Hepatic stellate cell (primary cell): ENCODE results near the gene RBFOX2.
A peak's percentile ranks its signal among the peaks of the same experiment; 100 is the strongest.
"Not testable (repeated sequence)": the region's sequence is repeated elsewhere in the genome, so short reads cannot be mapped to it uniquely, and the experiment has no call there.

Experiments used
- DNase-seq: peaks from one replicate; pipeline ENCODE4 v3.0.0; 2011; ENCODE audit warnings: low spot score

RBFOX2 gene

GRCh38 chr22:36008565-36008964 lies 20.1 kb downstream of the RBFOX2 start:
- no peak for DNase-seq

DNA sequence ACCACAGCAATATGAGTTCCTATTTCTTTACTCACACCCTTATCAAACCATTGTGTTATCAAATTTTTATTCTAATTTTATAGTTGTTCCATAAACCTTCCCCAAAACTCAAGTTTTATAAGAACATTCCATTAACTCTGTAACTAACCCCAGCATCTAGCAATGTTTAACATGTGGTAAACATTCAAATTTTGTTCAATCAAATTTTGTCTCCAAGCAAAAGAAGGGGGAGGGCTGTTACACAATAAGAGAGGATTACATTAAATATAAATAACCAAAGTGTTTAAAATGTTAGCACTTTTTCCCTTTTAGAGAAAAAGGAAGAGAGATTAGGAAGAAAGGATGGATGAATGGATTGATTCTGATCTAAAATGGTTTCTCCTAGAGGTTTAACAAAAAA lies 20.5 kb downstream of the RBFOX2 start:
- no peak for DNase-seq

GRCh38 chr22:36003972-36004674 lies 24.5 kb downstream of the RBFOX2 start:
- no peak for DNase-seq

- DNase-seq, result no peak
Observed at GRCh38 chr22:36002718-36003260, 25.8 kb downstream of the RBFOX2 start.

DNA sequence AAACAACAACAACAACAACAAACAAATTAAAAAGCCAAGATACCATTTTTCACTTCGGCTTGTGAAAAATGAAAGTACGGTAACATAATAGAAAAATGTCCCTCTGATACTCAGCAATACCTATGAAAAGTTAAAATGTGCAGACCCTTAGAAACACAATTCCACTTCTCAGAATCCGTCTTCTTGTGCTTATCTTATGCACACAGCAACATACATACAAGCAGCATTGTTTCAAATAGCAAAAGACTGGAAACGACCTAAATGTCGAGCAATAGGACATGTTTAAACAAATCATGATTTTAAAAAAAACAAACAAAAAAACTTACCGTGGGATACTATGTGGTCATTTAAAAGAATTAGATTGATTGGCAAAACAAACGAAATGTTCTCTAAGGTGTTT lies 26.5 kb downstream of the RBFOX2 start:
- no peak for DNase-seq

DNA sequence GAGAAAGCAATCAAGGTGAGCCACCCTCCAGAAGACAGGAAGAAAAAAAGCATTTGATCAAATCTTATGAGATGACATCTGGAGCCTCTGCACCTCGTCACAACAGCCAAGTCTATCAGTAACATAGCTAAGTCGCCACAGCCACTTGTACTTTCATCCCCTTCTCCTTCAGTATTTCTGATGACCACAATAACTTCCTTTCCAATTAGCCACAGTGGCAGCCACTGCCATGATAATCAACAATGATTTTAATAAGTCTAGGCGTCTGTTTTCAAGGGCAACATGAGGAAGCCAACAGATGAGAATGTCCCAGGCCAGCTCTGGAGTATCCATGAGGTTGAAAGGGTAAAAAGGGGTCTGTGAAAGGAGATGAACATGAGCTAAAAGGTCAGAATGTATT lies 29.9 kb downstream of the RBFOX2 start:
- DNase-seq, result no peak

GRCh38 chr22:35997438-35997837 lies 31.2 kb downstream of the RBFOX2 start:
- DNase-seq, result no peak

DNA sequence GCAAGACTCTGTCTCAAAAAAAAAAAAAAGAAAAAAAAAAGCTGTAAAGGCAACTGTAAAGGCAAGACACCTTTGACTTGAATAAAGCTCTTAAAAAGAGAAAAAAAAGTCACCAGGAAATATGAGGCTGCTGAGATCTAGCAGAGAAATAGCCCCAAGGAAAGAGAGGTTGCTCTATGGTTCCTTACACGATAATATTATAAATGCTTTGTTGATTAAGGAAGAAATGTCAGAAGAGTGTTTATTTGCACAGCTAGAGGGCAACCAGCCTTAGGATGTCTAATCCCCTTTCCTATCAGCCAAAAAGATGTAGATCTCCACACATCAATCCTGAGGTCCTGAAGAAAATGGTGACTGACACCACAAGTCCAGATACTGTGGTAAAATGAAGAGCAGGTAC lies 32.0 kb downstream of the RBFOX2 start:
- DNase-seq, result no peak

DNA sequence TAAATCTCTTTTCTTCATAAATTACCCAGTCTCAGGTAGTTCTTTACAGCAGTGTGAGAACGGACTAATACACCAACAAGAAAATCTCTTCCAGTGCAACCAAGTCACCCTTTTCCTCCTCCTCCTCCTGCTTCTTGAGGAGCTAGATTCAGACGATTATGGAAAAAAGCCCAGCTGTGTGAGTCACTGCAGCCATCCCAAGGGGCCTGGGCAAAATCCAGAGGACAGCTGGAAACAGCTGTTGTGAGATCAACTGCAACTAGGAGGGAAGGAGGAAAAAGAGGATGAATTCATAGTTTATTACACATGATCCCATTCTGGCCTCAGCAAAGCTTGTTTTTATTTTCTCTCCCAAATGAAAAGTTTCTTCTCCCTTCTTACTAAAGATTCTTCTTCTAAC lies 32.9 kb downstream of the RBFOX2 start:
- DNase-seq, result peak; percentile 67

DNA sequence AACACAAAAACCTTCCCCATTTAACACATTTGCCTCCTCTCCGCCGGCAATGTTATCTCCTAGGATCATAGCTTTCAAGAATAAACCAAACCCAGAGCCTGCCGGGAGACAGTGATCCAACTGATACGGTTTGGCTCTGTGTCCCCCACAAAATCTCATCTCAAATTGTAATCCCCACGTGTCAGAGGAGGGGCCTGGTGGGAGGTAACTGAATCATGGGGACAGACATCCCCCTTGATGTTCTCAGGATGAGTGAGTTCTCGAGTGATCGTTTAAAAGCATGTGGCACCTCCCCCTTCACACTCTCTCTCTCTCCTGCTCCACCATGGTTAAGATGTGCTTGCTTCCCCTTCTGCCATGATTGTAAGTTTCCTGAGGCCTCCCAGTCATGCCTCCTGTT lies 33.3 kb downstream of the RBFOX2 start:
- DNase-seq, result no peak

- DNase-seq, result not testable (repeated sequence)
Observed at GRCh38 chr22:35993727-35994126, 34.9 kb downstream of the RBFOX2 start.

- no peak for DNase-seq
Observed at GRCh38 chr22:35993048-35993714, 35.4 kb downstream of the RBFOX2 start.

DNA sequence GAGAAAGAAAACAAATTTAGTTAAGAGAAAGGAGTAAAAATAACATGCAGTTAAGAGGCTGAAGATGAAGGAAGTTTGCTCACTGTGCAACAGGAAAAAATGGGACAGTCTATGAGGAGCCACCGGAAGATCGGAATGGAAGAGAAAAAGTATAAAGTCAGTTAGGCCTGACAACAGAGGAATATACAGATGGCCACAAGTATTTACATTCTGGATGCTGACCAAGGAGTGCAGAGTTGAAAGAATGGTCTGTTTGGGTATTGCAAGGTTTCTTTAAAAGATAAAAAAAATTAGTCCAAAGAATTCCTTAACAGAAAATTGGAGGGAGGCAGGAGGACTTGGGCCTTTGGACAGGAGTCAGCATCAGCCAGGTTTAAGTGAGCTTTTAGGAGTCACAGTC lies 37.5 kb downstream of the RBFOX2 start:
- peak; percentile 35 for DNase-seq

DNA sequence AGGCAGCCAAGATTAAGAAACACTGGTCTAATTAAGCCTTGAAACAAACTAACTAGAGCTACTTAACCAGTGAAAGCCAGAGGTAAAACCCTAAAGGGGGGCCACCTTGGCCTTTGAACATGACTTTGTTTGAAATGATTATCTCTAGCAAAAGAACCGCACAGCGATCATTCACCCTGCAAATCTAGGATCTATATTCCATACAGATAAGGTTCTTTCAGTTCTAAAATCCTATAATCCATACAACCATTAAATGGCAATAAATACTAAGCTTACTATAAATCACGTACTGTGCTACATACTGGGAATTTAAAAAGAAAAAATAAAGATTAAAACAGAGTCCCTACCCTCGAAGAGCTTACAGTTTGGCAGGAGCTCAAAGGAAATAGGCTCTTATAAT lies 40.6 kb downstream of the RBFOX2 start:
- no peak for DNase-seq

- no peak for DNase-seq
Observed at GRCh38 chr22:35987487-35987886, 41.1 kb downstream of the RBFOX2 start.

- DNase-seq, result no peak
Observed at GRCh38 chr22:35986088-35986487, 42.5 kb downstream of the RBFOX2 start.

GRCh38 chr22:35985371-35985770 lies 43.3 kb downstream of the RBFOX2 start:
- no peak for DNase-seq

- DNase-seq, result no peak
Observed at GRCh38 chr22:35984183-35985175, 44.1 kb downstream of the RBFOX2 start.

- no peak for DNase-seq
Observed at GRCh38 chr22:35981900-35982299, 46.7 kb downstream of the RBFOX2 start.

- DNase-seq, result no peak
Observed at GRCh38 chr22:35978889-35979288, 49.7 kb downstream of the RBFOX2 start.

DNA sequence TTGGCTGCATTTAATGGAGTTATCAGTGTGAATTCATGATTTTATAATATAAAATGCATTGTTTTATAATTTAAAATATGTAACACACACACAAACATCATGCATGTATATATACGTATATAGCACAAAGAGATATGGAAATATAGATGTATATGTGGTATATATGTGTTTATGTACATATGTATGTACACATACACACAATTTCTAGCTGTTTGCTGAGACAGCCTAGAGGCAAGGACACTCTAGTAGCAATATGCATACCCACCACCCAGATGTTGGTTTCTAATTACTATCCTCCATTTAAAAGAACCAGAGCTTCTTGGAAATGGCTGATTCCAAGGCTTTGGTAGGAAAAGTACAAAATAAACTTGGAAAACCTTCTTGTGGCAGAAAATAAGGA lies 50.4 kb downstream of the RBFOX2 start:
- DNase-seq, result no peak

GRCh38 chr22:35977136-35977535 lies 51.5 kb downstream of the RBFOX2 start:
- DNase-seq, result peak; percentile 11
